Measurements from ENCODE around the gene MRI1.

MRI1 gene

GRCh38 chr19:13764101-13764807 is at the start of gene MRI1:
Gene MRI1 (plus strand): TSS chr19:13764522. CDS start chr19:13764589, 67 bp downstream.
- in situ Hi-C loops (cut with MboI; ENCODE audit: low sequenced_read_pairs): no loop called here
- Histone ChIP-seq H3K9me3 (no peaks in the 10 kb centered on the region), H3K4me1 (peaks cover 8% of the 10 kb centered on the region), H3K36me3 (replicated peaks) (peaks cover 53% of the 10 kb centered on the region), H3K4me3 (peak within 1 kb of the TSS; percentile 67), H3K27me3 (ENCODE audit: low read depth) (no peaks in the 10 kb centered on the region)
- DNase-seq (ENCODE audit: low spot score in 2 of 2): peak; percentile 69 to 91

DNA sequence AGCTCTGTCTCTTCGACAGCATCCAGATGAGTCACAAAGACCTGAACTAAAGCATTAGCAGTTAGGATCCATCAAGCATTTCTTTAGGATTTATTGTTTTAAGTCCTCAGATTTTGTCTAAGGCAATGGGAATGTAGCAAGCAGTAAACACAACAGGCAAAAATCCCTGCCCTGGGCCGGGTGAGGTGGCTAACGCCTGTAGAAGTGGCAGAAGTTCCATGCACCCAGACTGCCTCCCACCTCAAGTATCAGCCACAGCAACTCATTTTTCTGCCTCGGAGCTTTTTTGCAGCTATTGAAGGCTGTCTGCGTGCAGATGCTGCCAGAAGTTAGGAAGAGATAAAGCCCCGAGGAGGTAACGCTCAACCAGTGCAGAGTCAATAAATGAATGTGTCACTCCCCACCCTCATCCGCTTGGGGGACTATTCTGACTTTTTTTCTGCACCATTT is 47.1 kb upstream of the MRI1 start:
- H3K9me3 ChIP-seq: no peaks in the 10 kb centered on the region
- H3K4me1 ChIP-seq: no peaks in the 10 kb centered on the region
- H3K4me3 ChIP-seq: no peak overlapping the region
- H3K27me3 ChIP-seq (ENCODE audit: low read depth): peaks cover 6% of the 10 kb centered on the region
- H3K36me3 ChIP-seq (replicated peaks): no peaks in the 10 kb centered on the region
- DNase-seq (ENCODE audit: low spot score in 2 of 2): no peak
- in situ Hi-C loops (cut with MboI; ENCODE audit: low sequenced_read_pairs): loop anchor here (5.0 kb wide), 1 partner anchor 440 kb away; no protein-coding TSS in a partner anchor

GRCh38 chr19:13718733-13719132 is 45.6 kb upstream of the MRI1 start:
- Histone ChIP-seq H3K4me3 (no peak overlapping the region), H3K27me3 (ENCODE audit: low read depth) (peaks cover 6% of the 10 kb centered on the region), H3K4me1 (no peaks in the 10 kb centered on the region), H3K9me3 (no peaks in the 10 kb centered on the region), H3K36me3 (replicated peaks) (no peaks in the 10 kb centered on the region)
- in situ Hi-C loops (cut with MboI; ENCODE audit: low sequenced_read_pairs): loop anchor here (5.0 kb wide), 1 partner anchor 441 kb away; no protein-coding TSS in a partner anchor
- DNase-seq (ENCODE audit: low spot score in 2 of 2): peak in 1 of 2 experiments; percentile 33

GRCh38 chr19:13722146-13722545 is 42.2 kb upstream of the MRI1 start:
- Histone ChIP-seq H3K4me3 (no peak overlapping the region), H3K9me3 (no peaks in the 10 kb centered on the region), H3K36me3 (replicated peaks) (no peaks in the 10 kb centered on the region), H3K4me1 (no peaks in the 10 kb centered on the region), H3K27me3 (ENCODE audit: low read depth) (peaks cover 6% of the 10 kb centered on the region)
- no peak for DNase-seq (ENCODE audit: low spot score in 2 of 2)
- in situ Hi-C loops (cut with MboI; ENCODE audit: low sequenced_read_pairs): loop anchor here (5.0 kb wide), 1 partner anchor 130 kb away; no protein-coding TSS in a partner anchor

DNA sequence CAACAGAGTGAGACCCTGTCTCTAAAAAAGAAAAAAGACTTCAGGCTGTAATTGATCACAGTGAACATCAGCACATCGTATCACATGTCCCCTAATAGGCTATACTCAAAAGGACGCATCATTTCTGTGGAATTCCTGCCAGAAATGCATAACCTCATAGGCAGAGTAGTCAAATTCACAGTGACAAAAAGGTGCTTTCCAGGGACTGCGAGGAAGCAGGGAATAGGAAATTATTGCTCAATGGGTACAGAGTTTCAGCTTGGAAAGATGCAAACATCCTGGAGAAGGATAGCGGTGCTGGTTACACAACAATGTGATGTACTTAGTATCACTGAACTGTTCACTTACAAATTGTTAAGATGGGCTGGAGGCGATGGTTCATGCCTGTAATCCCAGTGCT is 41.1 kb upstream of the MRI1 start:
- Histone ChIP-seq H3K36me3 (replicated peaks) (no peaks in the 10 kb centered on the region), H3K4me3 (no peak overlapping the region), H3K4me1 (no peaks in the 10 kb centered on the region), H3K27me3 (ENCODE audit: low read depth) (peaks cover 5% of the 10 kb centered on the region; the same call in 1 of the 2 replicates), H3K9me3 (no peaks in the 10 kb centered on the region)
- in situ Hi-C loops (cut with MboI; ENCODE audit: low sequenced_read_pairs): loop anchor here (5.0 kb wide), 1 partner anchor 131 kb away; no protein-coding TSS in a partner anchor
- no peak for DNase-seq (ENCODE audit: low spot score in 2 of 2)

DNA sequence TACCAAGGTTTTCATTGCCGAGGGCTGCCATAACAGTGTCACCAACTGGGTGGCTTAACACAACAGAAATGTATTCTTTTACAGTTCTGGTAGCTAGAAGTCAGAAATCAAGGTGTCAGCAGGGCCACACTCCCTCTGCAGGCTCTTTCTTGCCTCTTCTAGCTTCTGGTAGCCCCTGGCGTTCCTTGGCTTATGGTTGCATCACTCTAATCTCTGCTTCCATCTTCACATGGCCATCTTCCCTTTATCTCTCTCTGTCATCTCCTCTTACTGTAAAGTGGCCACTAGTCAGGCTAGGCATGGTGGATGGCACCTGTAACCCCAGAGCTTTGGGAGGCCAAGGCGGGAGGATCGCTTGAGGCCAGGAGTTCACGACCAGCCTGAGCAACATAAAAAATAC is 38.0 kb upstream of the MRI1 start:
- H3K27me3 ChIP-seq (ENCODE audit: low read depth): no peaks in the 10 kb centered on the region
- DNase-seq (ENCODE audit: low spot score in 2 of 2): no peak
- in situ Hi-C loops (cut with MboI; ENCODE audit: low sequenced_read_pairs): no loop called here
- H3K4me1 ChIP-seq: peaks cover 6% of the 10 kb centered on the region
- H3K36me3 ChIP-seq (replicated peaks): no peaks in the 10 kb centered on the region
- H3K4me3 ChIP-seq: no peak overlapping the region
- H3K9me3 ChIP-seq: no peaks in the 10 kb centered on the region

DNA sequence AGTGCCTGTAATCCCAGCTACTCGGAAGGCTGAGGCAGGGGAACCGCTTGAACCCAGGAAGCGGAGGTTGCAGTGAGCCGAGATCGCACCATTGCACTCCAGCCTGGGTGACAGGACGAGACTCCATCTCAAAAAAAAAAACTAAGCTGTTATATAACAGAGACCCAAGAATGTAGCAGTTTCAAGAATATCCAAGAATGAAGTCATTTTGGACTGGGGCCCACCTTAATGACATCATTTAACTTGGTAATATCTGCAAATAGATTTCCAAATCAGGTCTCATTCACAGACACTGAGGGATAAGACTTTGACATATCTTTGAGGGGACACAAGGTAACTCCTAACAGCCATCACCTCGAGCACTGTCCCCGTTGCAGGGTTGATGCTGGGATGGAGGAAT is 36.5 kb upstream of the MRI1 start:
- Histone ChIP-seq H3K4me1 (peaks cover 9% of the 10 kb centered on the region), H3K9me3 (no peaks in the 10 kb centered on the region), H3K36me3 (replicated peaks) (no peaks in the 10 kb centered on the region), H3K27me3 (ENCODE audit: low read depth) (no peaks in the 10 kb centered on the region), H3K4me3 (no peak overlapping the region)
- in situ Hi-C loops (cut with MboI; ENCODE audit: low sequenced_read_pairs): no loop called here
- no peak for DNase-seq (ENCODE audit: low spot score in 2 of 2)

GRCh38 chr19:13729859-13730258 is 34.5 kb upstream of the MRI1 start:
- H3K4me1 ChIP-seq: peaks cover 9% of the 10 kb centered on the region
- no peaks in the 10 kb centered on the region for H3K9me3 ChIP-seq
- H3K36me3 ChIP-seq (replicated peaks): no peaks in the 10 kb centered on the region
- in situ Hi-C loops (cut with MboI; ENCODE audit: low sequenced_read_pairs): no loop called here
- no peak overlapping the region for H3K4me3 ChIP-seq
- no peak for DNase-seq (ENCODE audit: low spot score in 2 of 2)
- no peaks in the 10 kb centered on the region for H3K27me3 ChIP-seq (ENCODE audit: low read depth)

DNA sequence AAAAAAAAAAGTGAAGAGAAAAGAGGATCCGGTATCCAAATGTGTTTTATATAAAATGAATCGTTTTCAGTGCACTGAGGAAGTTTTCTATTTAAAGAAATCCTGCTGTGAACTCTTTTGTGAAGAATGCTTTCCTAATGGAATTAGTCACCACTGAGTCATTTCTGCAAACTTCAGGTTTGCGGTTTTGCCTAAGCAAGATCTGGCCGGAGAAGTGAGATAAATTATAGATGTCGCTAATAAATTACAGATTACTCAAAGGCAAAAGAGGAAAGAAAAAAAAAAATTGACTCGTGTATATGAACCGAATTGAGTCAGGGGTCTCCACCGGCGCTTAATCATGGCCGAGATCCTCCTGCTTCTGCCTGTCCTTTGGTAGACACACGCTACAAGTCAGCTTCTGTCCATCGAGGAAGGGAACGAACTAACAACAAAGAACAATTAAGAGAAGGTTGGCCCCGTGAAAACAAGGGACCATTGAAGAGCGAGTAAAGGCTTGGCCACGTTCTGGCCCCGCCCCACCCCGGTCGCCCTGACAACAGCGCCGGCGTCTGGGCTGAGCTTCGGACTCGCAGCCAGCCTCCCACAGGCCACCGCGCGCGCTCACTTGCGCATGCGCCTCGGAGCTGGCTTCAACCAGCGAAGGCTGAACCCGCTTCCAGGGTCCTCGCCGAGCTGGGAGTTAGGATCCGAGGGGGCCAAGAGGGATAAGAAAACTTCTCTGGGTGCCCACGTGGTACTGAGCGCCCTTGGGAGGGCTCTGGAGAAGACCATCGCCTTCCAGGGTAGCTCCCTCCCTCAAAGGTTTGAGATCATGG is 33.0 kb upstream of the MRI1 start:
- no peaks in the 10 kb centered on the region for H3K27me3 ChIP-seq (ENCODE audit: low read depth)
- DNase-seq (ENCODE audit: low spot score in 2 of 2): peak; percentile 92 to 97
- no peaks in the 10 kb centered on the region for H3K36me3 ChIP-seq (replicated peaks)
- H3K4me3 ChIP-seq: peak overlapping the region; percentile 56
- peaks cover 9% of the 10 kb centered on the region for H3K4me1 ChIP-seq
- no peaks in the 10 kb centered on the region for H3K9me3 ChIP-seq
- in situ Hi-C loops (cut with MboI; ENCODE audit: low sequenced_read_pairs): no loop called here

DNA sequence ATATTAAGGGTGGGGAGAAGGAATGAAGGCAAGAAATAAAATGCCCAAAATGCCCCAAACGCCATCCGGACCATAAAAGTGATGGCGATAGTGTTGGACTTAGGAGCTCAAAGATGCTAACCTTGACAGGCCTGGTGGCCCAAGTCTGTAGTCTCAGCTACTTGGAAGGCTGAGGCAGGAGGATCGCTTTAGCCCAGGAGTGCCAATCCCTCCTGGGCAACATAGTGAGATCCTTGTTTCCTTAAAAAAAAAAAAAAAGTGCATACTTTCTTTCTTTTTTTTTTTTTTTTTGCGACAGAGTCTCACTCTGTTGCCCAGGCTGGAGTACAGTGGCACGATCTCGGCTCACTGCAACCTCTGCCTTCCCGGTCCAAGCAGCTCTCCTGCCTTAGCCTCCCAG is 32.0 kb upstream of the MRI1 start:
- H3K9me3 ChIP-seq: no peaks in the 10 kb centered on the region
- no peaks in the 10 kb centered on the region for H3K27me3 ChIP-seq (ENCODE audit: low read depth)
- no peaks in the 10 kb centered on the region for H3K36me3 ChIP-seq (replicated peaks)
- no peak for DNase-seq (ENCODE audit: low spot score in 2 of 2)
- H3K4me3 ChIP-seq: peak overlapping the region; percentile 56
- in situ Hi-C loops (cut with MboI; ENCODE audit: low sequenced_read_pairs): no loop called here
- peaks cover 9% of the 10 kb centered on the region for H3K4me1 ChIP-seq

GRCh38 chr19:13734751-13735150 is 29.6 kb upstream of the MRI1 start:
- peaks cover 9% of the 10 kb centered on the region for H3K4me1 ChIP-seq
- H3K36me3 ChIP-seq (replicated peaks): peaks cover 3% of the 10 kb centered on the region; the same call in 1 of the 2 replicates
- in situ Hi-C loops (cut with MboI; ENCODE audit: low sequenced_read_pairs): no loop called here
- DNase-seq (ENCODE audit: low spot score in 2 of 2): no peak
- no peak overlapping the region for H3K4me3 ChIP-seq
- no peaks in the 10 kb centered on the region for H3K27me3 ChIP-seq (ENCODE audit: low read depth)
- no peaks in the 10 kb centered on the region for H3K9me3 ChIP-seq

- Histone ChIP-seq H3K27me3 (ENCODE audit: low read depth) (no peaks in the 10 kb centered on the region), H3K36me3 (replicated peaks) (peaks cover 3% of the 10 kb centered on the region; the same call in 1 of the 2 replicates), H3K4me1 (peaks cover 6% of the 10 kb centered on the region; the same call in 1 of the 2 replicates), H3K9me3 (0 out of 2 replicates have a peak, but pooled peaks cover 2% of the 10 kb centered on the region), H3K4me3 (no peak overlapping the region)
- in situ Hi-C loops (cut with MboI; ENCODE audit: low sequenced_read_pairs): no loop called here
- DNase-seq (ENCODE audit: low spot score in 2 of 2): no peak
Measured at GRCh38 chr19:13738073-13738472, 26.2 kb upstream of the MRI1 start.

DNA sequence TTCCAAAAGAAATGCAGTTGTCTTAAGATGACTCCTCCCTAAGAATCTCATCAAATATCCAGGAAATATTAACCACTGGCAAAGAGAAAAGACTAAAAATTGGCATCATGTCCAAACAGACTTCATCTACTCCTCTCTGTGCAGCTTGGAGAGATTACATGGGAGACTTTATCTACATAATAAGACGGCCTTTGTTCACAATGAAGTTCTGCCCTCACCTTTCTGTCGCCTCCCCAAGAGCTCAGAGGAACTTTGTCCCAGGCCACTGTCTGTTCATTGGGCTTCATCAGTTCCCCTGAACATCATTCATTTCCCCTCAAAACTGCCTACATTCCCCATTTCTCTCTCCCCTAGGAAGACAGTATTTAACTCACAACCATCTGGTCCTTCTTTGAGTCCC is 22.4 kb upstream of the MRI1 start:
- in situ Hi-C loops (cut with MboI; ENCODE audit: low sequenced_read_pairs): no loop called here
- no peak for DNase-seq (ENCODE audit: low spot score in 2 of 2)
- H3K4me3 ChIP-seq: no peak overlapping the region
- H3K4me1 ChIP-seq: peaks cover 6% of the 10 kb centered on the region; the same call in 1 of the 2 replicates
- no peaks in the 10 kb centered on the region for H3K27me3 ChIP-seq (ENCODE audit: low read depth)
- H3K36me3 ChIP-seq (replicated peaks): peaks cover 3% of the 10 kb centered on the region; the same call in 1 of the 2 replicates
- H3K9me3 ChIP-seq: 0 out of 2 replicates have a peak, but pooled peaks cover 3% of the 10 kb centered on the region

DNA sequence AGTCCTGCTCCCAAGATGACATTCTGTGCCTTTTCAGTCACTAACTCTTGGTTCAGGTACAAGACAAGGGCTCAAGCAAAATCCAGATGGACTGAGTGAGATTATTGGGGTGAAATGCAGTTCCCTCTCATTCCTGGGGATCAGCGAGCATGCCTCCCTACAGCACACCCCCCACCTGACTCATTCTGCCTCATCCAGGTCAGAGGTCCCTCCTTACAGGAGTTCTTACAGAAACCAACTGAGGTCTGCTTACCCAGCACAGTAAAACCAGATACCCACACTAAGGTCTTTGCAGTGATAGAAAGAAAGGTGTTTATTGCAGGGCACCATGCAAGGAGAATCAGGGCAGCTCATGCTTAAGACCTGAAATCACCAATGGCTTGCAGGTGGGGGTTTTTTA is 21.6 kb upstream of the MRI1 start:
- H3K4me1 ChIP-seq: peaks cover 6% of the 10 kb centered on the region; the same call in 1 of the 2 replicates
- 0 out of 2 replicates have a peak, but pooled peaks cover 9% of the 10 kb centered on the region for H3K9me3 ChIP-seq
- no peak for DNase-seq (ENCODE audit: low spot score in 2 of 2)
- H3K36me3 ChIP-seq (replicated peaks): peaks cover 3% of the 10 kb centered on the region; the same call in 1 of the 2 replicates
- no peak overlapping the region for H3K4me3 ChIP-seq
- no peaks in the 10 kb centered on the region for H3K27me3 ChIP-seq (ENCODE audit: low read depth)
- in situ Hi-C loops (cut with MboI; ENCODE audit: low sequenced_read_pairs): no loop called here

Data from HAP-1 (cell line).